Measurements from ENCODE around the gene KLHL3. TPM values are rescaled to one million over a fixed set of nuclear protein-coding genes. Genes with fewer than 3 reads are reported as not detected.

The KLHL3 gene
- total and polyA plus RNA-seq, 2 experiments from 2014 or later: 4.9 to 10.8 TPM

DNA sequence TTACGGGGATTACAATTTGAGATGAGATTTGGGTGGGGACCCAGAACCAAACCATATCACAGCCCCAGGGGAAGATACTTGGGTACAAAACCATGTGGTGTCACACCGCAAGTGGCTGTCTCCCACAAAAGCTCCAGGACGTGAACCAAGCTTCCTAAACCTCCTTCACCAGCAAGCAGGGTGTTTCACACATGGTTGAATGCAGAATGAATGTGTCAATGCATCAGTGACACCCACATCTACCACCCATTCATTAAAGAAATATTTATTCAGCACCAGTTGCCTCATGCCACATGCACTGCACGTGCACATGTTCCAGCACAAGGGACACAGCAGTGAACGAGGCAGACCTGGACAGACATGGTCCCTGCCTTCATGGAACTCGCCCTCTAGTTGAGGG is 165.8 kb downstream of the KLHL3 start:
- Histone ChIP-seq H3K79me2 (replicated peaks; ENCODE audit: insufficient read depth) (no peaks in the 10 kb centered on the region), H3K4me3 (no peak overlapping the region), H3K4me1 (ENCODE audit: insufficient read depth) (peaks cover 7% of the 10 kb centered on the region; the same call in 1 of the 2 replicates), H3K27ac (ENCODE audit: low read depth) (no peak overlapping the region), H2AFZ (no peak overlapping the region), H4K20me1 (replicated peaks; ENCODE audit: insufficient read depth) (no peaks in the 10 kb centered on the region), H3K4me2 (no peak overlapping the region), H3K9me2 (ENCODE audit: insufficient read depth) (no peaks in the 10 kb centered on the region), H3K36me3 (ENCODE audit: insufficient read depth) (no peaks in the 10 kb centered on the region), H3F3A (replicated peaks; ENCODE audit: low read depth) (no peaks in the 10 kb centered on the region), H3K27me3 (ENCODE audit: insufficient read depth) (no peaks in the 10 kb centered on the region)
- peaks cover 11% of the 10 kb centered on the region for H3K27me3 Mint-ChIP-seq (ENCODE audit: insufficient read depth, low read depth, poor library complexity)
- DNase-seq (ENCODE audit: low spot score) (no peak), ATAC-seq (no peak)
- H3K4me3 Mint-ChIP-seq: no peak overlapping the region
- no peak overlapping the region for H3K27ac Mint-ChIP-seq
- peaks cover 8% of the 10 kb centered on the region for H3K4me1 Mint-ChIP-seq
- H3K36me3 Mint-ChIP-seq (ENCODE audit: low read depth): no peaks in the 10 kb centered on the region
- TF ChIP-seq, protein P1, sequence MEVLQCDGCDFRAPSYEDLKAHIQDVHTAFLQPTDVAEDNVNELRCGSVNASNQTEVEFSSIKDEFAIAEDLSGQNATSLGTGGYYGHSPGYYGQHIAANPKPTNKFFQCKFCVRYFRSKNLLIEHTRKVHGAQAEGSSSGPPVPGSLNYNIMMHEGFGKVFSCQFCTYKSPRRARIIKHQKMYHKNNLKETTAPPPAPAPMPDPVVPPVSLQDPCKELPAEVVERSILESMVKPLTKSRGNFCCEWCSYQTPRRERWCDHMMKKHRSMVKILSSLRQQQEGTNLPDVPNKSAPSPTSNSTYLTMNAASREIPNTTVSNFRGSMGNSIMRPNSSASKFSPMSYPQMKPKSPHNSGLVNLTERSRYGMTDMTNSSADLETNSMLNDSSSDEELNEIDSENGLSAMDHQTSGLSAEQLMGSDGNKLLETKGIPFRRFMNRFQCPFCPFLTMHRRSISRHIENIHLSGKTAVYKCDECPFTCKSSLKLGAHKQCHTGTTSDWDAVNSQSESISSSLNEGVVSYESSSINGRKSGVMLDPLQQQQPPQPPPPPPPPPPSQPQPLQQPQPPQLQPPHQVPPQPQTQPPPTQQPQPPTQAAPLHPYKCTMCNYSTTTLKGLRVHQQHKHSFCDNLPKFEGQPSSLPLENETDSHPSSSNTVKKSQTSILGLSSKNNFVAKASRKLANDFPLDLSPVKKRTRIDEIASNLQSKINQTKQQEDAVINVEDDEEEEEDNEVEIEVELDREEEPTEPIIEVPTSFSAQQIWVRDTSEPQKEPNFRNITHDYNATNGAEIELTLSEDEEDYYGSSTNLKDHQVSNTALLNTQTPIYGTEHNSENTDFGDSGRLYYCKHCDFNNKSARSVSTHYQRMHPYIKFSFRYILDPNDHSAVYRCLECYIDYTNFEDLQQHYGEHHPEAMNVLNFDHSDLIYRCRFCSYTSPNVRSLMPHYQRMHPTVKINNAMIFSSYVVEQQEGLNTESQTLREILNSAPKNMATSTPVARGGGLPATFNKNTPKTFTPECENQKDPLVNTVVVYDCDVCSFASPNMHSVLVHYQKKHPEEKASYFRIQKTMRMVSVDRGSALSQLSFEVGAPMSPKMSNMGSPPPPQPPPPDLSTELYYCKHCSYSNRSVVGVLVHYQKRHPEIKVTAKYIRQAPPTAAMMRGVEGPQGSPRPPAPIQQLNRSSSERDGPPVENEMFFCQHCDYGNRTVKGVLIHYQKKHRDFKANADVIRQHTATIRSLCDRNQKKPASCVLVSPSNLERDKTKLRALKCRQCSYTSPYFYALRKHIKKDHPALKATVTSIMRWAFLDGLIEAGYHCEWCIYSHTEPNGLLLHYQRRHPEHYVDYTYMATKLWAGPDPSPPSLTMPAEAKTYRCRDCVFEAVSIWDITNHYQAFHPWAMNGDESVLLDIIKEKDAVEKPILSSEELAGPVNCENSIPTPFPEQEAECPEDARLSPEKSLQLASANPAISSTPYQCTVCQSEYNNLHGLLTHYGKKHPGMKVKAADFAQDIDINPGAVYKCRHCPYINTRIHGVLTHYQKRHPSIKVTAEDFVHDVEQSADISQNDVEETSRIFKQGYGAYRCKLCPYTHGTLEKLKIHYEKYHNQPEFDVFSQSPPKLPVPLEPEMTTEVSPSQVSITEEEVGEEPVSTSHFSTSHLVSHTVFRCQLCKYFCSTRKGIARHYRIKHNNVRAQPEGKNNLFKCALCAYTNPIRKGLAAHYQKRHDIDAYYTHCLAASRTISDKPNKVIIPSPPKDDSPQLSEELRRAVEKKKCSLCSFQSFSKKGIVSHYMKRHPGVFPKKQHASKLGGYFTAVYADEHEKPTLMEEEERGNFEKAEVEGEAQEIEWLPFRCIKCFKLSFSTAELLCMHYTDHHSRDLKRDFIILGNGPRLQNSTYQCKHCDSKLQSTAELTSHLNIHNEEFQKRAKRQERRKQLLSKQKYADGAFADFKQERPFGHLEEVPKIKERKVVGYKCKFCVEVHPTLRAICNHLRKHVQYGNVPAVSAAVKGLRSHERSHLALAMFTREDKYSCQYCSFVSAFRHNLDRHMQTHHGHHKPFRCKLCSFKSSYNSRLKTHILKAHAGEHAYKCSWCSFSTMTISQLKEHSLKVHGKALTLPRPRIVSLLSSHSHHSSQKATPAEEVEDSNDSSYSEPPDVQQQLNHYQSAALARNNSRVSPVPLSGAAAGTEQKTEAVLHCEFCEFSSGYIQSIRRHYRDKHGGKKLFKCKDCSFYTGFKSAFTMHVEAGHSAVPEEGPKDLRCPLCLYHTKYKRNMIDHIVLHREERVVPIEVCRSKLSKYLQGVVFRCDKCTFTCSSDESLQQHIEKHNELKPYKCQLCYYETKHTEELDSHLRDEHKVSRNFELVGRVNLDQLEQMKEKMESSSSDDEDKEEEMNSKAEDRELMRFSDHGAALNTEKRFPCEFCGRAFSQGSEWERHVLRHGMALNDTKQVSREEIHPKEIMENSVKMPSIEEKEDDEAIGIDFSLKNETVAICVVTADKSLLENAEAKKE (CRISPR knock-in tag; IDR thresholded peaks at IDR 0.05): no peak
- TF ChIP-seq, protein P2, sequence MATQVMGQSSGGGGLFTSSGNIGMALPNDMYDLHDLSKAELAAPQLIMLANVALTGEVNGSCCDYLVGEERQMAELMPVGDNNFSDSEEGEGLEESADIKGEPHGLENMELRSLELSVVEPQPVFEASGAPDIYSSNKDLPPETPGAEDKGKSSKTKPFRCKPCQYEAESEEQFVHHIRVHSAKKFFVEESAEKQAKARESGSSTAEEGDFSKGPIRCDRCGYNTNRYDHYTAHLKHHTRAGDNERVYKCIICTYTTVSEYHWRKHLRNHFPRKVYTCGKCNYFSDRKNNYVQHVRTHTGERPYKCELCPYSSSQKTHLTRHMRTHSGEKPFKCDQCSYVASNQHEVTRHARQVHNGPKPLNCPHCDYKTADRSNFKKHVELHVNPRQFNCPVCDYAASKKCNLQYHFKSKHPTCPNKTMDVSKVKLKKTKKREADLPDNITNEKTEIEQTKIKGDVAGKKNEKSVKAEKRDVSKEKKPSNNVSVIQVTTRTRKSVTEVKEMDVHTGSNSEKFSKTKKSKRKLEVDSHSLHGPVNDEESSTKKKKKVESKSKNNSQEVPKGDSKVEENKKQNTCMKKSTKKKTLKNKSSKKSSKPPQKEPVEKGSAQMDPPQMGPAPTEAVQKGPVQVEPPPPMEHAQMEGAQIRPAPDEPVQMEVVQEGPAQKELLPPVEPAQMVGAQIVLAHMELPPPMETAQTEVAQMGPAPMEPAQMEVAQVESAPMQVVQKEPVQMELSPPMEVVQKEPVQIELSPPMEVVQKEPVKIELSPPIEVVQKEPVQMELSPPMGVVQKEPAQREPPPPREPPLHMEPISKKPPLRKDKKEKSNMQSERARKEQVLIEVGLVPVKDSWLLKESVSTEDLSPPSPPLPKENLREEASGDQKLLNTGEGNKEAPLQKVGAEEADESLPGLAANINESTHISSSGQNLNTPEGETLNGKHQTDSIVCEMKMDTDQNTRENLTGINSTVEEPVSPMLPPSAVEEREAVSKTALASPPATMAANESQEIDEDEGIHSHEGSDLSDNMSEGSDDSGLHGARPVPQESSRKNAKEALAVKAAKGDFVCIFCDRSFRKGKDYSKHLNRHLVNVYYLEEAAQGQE (IDR thresholded peaks at IDR 0.05; ENCODE audit: unreplicated experiment): no peak
- no peak for TF ChIP-seq NANOG (IDR thresholded peaks at IDR 0.05; ENCODE audit: borderline replicate concordance)
- no peak for TF ChIP-seq POLR2AphosphoS5 (IDR thresholded peaks at IDR 0.05; ENCODE audit: low read depth)
- TF ChIP-seq STAT1 (IDR thresholded peaks at IDR 0.05; ENCODE audit: unreplicated experiment): no peak
- no peak for TF ChIP-seq EZH2 (IDR thresholded peaks at IDR 0.05; ENCODE audit: low read depth, unreplicated experiment)
- TF ChIP-seq ZNF114 (CRISPR knock-in tag; IDR thresholded peaks at IDR 0.05): no peak
- TF ChIP-seq, protein P3, sequence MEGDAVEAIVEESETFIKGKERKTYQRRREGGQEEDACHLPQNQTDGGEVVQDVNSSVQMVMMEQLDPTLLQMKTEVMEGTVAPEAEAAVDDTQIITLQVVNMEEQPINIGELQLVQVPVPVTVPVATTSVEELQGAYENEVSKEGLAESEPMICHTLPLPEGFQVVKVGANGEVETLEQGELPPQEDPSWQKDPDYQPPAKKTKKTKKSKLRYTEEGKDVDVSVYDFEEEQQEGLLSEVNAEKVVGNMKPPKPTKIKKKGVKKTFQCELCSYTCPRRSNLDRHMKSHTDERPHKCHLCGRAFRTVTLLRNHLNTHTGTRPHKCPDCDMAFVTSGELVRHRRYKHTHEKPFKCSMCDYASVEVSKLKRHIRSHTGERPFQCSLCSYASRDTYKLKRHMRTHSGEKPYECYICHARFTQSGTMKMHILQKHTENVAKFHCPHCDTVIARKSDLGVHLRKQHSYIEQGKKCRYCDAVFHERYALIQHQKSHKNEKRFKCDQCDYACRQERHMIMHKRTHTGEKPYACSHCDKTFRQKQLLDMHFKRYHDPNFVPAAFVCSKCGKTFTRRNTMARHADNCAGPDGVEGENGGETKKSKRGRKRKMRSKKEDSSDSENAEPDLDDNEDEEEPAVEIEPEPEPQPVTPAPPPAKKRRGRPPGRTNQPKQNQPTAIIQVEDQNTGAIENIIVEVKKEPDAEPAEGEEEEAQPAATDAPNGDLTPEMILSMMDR (conservative IDR thresholded peaks at IDR 0.05; ENCODE audit: low read depth in 2 of 2): no peak
- TF ChIP-seq, protein P4, sequence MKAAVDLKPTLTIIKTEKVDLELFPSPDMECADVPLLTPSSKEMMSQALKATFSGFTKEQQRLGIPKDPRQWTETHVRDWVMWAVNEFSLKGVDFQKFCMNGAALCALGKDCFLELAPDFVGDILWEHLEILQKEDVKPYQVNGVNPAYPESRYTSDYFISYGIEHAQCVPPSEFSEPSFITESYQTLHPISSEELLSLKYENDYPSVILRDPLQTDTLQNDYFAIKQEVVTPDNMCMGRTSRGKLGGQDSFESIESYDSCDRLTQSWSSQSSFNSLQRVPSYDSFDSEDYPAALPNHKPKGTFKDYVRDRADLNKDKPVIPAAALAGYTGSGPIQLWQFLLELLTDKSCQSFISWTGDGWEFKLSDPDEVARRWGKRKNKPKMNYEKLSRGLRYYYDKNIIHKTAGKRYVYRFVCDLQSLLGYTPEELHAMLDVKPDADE (IDR thresholded peaks at IDR 0.05): no peak
- no peak for TF ChIP-seq CREB1 (CRISPR knock-in tag; IDR thresholded peaks at IDR 0.05; ENCODE audit: low read depth)
- TF ChIP-seq JUNB (IDR thresholded peaks at IDR 0.05; ENCODE audit: unreplicated experiment): no peak
- TF ChIP-seq EZH2phosphoT487 (IDR thresholded peaks at IDR 0.05; ENCODE audit: unreplicated experiment): no peak
- TF ChIP-seq ZNF331 (CRISPR knock-in tag; IDR thresholded peaks at IDR 0.05; ENCODE audit: low read depth): no peak
- no peaks in the 10 kb centered on the region for H3K9me3 Mint-ChIP-seq

All from GM23338 (cell line).